AG09319 (cell line): ENCODE measurements around the gene BAIAP2L2.
"Not testable (repeated sequence)": the region's sequence is repeated elsewhere in the genome, so short reads cannot be mapped to it uniquely, and the experiment has no call there.

Experiments
- DNase-seq: peaks from one replicate; pipeline ENCODE4 v3.0.0-alpha.2; 2010; ENCODE audit warnings: low read depth; ENCODE audit errors: extremely low read depth
- CTCF ChIP-seq: IDR thresholded peaks from 2 replicates; pipeline ENCODE4 v1.5.1; 2011; ENCODE audit warnings: low read depth, mild to moderate bottlenecking, inconsistent platforms, low read length, moderate library complexity

Gene BAIAP2L2

DNA sequence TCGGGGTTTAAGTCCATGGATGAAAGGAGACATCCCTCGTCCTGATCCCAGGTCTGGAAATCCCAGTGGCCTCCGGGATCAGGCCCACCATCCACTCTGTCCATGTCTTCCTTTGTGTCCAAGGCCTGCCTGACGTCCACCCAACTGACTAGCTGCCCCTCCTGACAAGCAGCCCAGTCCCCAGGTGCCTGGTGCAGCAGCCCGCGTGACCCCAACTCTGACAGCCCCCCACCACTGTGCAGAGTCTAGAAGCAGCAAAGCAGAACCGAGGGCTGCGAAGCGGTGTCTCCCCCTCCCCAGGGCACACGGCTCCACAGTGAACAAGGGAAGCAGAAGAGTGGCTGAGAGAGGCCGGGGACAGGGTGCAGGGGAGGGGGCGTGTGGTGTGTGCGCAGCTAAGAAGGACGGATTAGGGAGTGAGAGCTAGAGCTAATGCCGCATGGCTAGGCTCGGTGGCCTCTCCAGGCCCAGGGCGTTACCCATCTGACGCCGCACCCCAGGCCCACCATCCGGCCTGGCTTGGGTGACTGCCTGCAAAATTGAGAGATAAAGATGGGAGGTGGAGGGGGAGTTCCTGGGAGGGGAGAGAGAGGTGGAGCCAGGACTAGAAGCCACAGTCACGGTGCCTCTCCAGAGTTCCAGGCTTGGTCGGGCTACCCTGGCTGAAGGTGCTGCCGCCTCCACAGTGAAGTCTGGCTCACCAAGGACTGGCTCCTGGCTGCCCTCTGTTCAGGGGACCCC is 16.6 kb upstream of the BAIAP2L2 start:
- no peak for TF ChIP-seq CTCF

GRCh38 chr22:38125751-38126201 is 15.3 kb upstream of the BAIAP2L2 start:
- TF ChIP-seq CTCF, result no peak
- DNase-seq, result no peak

More for the DNA sequence above, 16.6 kb upstream of the BAIAP2L2 start:
- no peak for DNase-seq

DNA sequence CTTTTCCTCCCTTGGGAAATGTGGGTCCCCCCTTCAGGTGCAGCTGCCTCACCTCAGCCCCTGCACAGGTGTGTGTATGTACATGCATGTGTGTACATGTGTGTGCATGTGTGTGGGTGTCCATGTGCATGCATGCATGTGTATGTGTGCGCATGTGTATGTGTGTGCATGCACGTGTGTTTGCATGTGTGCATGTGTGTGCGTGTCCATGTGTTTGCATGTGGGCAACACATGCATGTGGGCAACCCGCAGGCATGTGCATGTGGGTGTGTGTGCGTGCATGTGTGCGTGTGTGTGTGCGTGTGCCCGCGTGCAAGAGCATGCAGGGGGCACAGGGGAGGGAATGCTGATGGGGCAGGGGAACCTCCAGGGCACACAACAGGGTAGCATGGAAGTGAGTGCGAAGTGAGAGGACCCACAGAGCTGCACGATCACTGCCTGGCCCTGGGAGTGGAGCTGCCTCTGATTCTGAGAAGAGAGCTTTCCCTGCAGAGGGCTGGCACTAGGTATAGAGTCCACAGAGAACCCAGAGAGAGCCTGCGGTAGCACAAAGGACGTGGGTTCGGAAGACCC is 14.6 kb upstream of the BAIAP2L2 start:
- no peak for DNase-seq
- TF ChIP-seq CTCF, result no peak

GRCh38 chr22:38124236-38124974 is 13.9 kb upstream of the BAIAP2L2 start:
- DNase-seq, result no peak
- TF ChIP-seq CTCF, result no peak

DNA sequence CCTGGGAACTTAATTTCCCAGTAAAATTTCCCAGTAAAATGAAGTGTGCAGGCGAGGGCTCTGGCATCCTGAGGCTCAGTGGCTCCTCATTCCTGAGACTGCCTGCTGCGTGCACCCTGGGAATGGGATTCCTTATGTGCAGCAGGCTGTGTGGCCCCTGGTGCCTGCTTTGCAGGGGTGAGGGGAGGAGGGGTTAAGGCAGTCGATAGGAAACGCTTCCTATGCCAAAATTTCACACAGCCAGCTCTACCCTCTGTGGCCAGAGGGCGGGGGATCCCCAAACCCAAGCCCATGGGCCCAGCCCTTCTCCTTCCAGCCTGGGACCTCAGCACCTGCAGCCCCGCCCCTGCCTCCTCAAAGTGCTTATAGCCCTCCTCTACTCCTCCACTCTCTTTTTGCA is 12.1 kb upstream of the BAIAP2L2 start:
- no peak for TF ChIP-seq CTCF
- no peak for DNase-seq

DNA sequence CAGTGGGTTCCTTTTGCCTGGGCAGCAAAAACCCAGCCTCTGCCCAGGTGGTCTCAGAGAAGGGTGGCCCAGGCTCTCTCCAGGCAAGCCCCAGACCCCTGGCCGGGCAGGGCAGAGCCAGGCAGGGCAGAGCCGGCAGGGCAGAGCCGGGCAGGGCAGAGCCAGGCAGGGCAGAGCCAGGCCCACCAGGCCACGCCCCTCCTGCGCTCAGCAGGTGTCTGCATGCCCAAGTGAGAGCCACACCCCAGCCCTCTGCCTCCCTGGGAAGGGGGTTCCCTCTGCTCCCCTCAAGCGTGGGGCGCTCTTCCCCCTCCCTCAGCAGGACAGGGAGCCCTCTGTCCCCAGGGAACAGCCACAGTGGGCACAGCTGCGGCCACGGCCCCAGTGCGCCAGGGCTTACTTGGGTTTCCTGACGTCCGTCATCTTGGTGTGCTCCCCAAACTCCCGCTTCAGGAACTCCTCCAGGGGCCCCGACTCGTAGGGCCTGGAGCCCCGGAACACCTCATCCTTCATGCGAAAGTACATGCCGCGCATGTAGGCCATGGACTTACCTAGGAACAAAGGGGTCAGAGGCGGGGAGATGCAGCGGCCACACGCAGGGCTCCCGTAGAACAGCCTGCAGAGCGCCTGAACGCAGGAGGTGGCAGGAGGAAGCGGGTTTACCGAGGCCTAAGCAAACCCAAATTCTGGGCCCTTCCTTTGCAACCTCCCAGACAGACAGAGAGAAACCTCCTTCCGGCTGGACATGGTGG is 10.1 kb upstream of the BAIAP2L2 start:
- no peak for DNase-seq
- TF ChIP-seq CTCF, result no peak

DNA sequence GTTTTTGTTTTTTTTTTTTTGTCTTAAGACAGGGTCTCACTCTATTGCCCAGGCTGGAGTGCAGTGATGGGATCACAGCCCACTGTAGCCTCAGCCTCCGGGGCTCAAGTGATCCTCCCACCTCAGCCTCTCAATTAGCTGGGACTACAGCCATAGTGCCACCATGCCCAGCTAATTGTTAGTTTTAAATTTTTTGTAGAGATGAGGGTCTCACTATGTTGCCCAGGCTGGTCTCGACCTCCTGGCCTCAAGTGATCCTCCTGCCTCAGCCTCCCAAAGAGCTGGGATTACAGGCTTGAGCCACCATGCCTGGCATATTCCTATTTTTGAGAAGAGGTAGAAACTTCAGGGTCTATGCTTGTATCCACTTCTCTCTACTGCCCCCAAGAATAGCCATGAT is 8.3 kb upstream of the BAIAP2L2 start:
- not testable (repeated sequence) for DNase-seq
